ENCODE measurements around the gene ADAMTSL1.

GRCh38 chr9:18881758-18882157 is 407.8 kb downstream of the ADAMTSL1 start:
- TF ChIP-seq CTCF (conservative IDR thresholded peaks at IDR 0.05 in 1 of 2, IDR thresholded peaks at IDR 0.05 in 1 of 2; ENCODE audit: extremely low read depth in 1 of 2, insufficient read depth in 1 of 2, low read depth in 1 of 2, low read length in 2 of 2) (no peak), EZH2 (IDR thresholded peaks at IDR 0.05; ENCODE audit: borderline replicate concordance, low read length) (no peak)

All from mammary epithelial cell (primary cell).